NB4 (cell line): ENCODE results near the gene MRM1.

Experiments used
- CTCF ChIP-seq: IDR thresholded peaks from one replicate; pipeline ENCODE4 v1.5.1; 2012; ENCODE audit warnings: low read depth, low read length
- TF ChIP-seq, protein P1 (sequence below): IDR thresholded peaks from 2 replicates; pipeline ENCODE4 v1.6.1; 2011; ENCODE audit warnings: low read depth, low read length

DNA sequence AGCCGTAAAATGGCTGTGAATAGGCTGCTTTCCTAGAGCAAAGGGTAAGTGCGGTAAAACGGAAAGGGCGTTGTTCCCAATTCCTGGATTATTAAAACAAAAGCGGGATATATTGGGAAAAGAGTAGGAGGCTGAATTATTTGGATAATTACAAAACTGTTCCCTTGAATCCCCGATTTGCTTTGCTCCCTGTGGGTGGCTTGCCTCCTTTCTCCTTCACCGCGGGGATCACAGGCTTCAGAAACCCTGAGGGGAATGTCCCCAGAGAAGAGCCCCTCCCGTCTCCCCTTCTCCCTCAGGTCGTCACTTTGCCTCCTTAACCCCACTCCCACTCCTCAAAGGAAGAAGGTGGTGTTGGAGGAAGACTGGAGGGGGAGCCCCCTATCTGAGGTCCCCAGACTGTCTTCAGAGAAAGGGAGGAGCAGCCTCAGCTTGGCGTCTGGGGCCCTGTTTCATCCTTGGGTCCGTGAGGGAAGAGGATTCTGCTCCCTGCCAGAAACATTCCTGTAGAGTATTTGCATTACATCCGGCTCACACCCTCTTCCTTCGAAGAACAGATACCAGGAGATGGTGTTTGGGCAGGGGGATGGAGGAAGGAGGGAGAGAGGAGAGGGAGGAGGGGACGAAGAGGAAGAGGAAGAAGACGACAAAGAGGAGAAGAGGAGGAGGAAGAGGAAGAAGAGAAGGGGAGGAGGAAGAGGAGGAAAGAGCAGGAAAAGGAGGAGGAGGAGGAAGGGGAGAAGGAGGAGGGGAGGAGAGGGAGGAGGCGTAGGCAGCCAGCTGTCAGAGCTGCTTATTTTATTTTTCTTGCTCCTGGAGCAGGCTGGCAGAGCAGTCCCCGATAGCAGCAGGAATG is 31.8 kb downstream of the MRM1 start:
- no peak for TF ChIP-seq CTCF
- TF ChIP-seq, protein P1, sequence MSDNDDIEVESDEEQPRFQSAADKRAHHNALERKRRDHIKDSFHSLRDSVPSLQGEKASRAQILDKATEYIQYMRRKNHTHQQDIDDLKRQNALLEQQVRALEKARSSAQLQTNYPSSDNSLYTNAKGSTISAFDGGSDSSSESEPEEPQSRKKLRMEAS, result no peak
